OCI-LY1 (cell line): ENCODE results near the gene MPO.

Source experiments
- CTCF ChIP-seq: fragments of 200-600 bp; sonication (generic), shearing (Covaris generic); IDR thresholded peaks from 2 replicates; pipeline ENCODE4 v1.5.1; 2017; ENCODE audit warnings: mild to moderate bottlenecking, antibody characterized with exemption, low read length, moderate library complexity, mixed read lengths
- EZH2 ChIP-seq: fragments of 200-600 bp; sonication (generic), shearing (Covaris generic); IDR thresholded peaks from 2 replicates; pipeline ENCODE4 v1.8.0; 2017; ENCODE audit warnings: borderline replicate concordance, mixed run types, mild to moderate bottlenecking, antibody characterized with exemption, low read length, moderate library complexity, mixed read lengths

- TF ChIP-seq CTCF (peak; percentile 47), EZH2 (no peak)
These were observed 10.1 kb downstream of the MPO start for GRCh38 chr17:58270476-58271215.
